Measurements from ENCODE around the gene MPZ. TPM values are rescaled to one million over a fixed set of nuclear protein-coding genes. Genes with fewer than 3 reads are reported as not detected.

MPZ gene
- total RNA-seq, 5 donors from 2014 or later (not counting 1 experiment from before 2014, with no cell fraction given): 3.4 to 7.9 (median 6.1) TPM

- ChIA-PET POLR2A (no interaction called here), CTCF (interaction anchor here (0.6 to 2.6 kb wide), 14 partner anchors 8 to 919 kb away, joined by 3 to 29 read pairs (median 3); partner anchors contain the start of genes TOMM40L (in 2 of the 2), PPOX (in 1 of the 2) and SDHC (in 1 of the 2))
- H3K4me1 Mint-ChIP-seq: peaks cover 0 to 6% (median 0%) of the 10 kb centered on the region in 3 donors
- ATAC-seq (replicated peaks in 1 of 4): no peak
- no peaks in the 10 kb centered on the region for H3K36me3 ChIP-seq (ENCODE audit: control insufficient read depth in 2 of 2, extremely low read depth in 1 of 2, insufficient read depth in 1 of 2, low read length in 1 of 2)
- no peaks in the 10 kb centered on the region for H3K27me3 ChIP-seq (replicated peaks in 1 of 2; ENCODE audit: control insufficient read depth in 2 of 2, extremely low read depth in 1 of 2, insufficient read depth in 2 of 2, low read length in 1 of 2)
- H3K27me3 Mint-ChIP-seq: peaks cover 0 to 3% of the 10 kb centered on the region in 2 donors
- no peak for DNase-seq
- no peak overlapping the region for H3K27ac ChIP-seq (ENCODE audit: low read length)
- no peak overlapping the region for H3K27ac Mint-ChIP-seq
- peaks cover 4% of the 10 kb centered on the region for H3K36me3 Mint-ChIP-seq
- H3K9me3 Mint-ChIP-seq: no peaks in the 10 kb centered on the region
- no peak overlapping the region for H3K4me3 ChIP-seq (ENCODE audit: control insufficient read depth in 1 of 2, extremely low read depth in 1 of 2, low read length in 1 of 2)
- 100% methylated on average over 1 of the region's 1 CpG for WGBS (ENCODE audit: insufficient coverage)
- no peaks in the 10 kb centered on the region for H3K9me3 ChIP-seq
- H3K4me1 ChIP-seq (ENCODE audit: control insufficient read depth in 1 of 2, extremely low read depth in 1 of 2, insufficient read depth in 2 of 2, low read length in 2 of 2): no peaks in the 10 kb centered on the region
- H3K4me3 Mint-ChIP-seq: no peak overlapping the region
These were observed 19.0 kb downstream of the MPZ start for GRCh38 chr1:161290779-161291178.

- Histone ChIP-seq H3K4me3 (ENCODE audit: control insufficient read depth in 1 of 2, extremely low read depth in 1 of 2, low read length in 1 of 2) (no peak overlapping the region), H3K4me1 (ENCODE audit: control insufficient read depth in 1 of 2, extremely low read depth in 1 of 2, insufficient read depth in 2 of 2, low read length in 2 of 2) (no peaks in the 10 kb centered on the region), H3K36me3 (ENCODE audit: control insufficient read depth in 2 of 2, extremely low read depth in 1 of 2, insufficient read depth in 1 of 2, low read length in 1 of 2) (no peaks in the 10 kb centered on the region), H3K9me3 (no peaks in the 10 kb centered on the region), H3K27me3 (replicated peaks in 1 of 2; ENCODE audit: control insufficient read depth in 2 of 2, extremely low read depth in 1 of 2, insufficient read depth in 2 of 2, low read length in 1 of 2) (peaks cover 0 to 3% of the 10 kb centered on the region in 2 experiments), H3K27ac (ENCODE audit: low read length) (no peak overlapping the region)
- peaks cover 4% of the 10 kb centered on the region for H3K36me3 Mint-ChIP-seq
- H3K27me3 Mint-ChIP-seq: peaks cover 0 to 8% of the 10 kb centered on the region in 2 donors
- WGBS (ENCODE audit: insufficient coverage): no CpG with 5 or more reads among the region's 3 CpGs
- POLR2A ChIA-PET: no interaction called here
- no peak for ATAC-seq (replicated peaks in 1 of 4)
- CTCF ChIA-PET: interaction anchor here in 1 of 2 donors (0.6 to 0.7 kb wide), 2 partner anchors 14 to 16 kb away, joined by 3 to 4 read pairs; no protein-coding TSS in a partner anchor
- DNase-seq: no peak
- no peak overlapping the region for H3K4me3 Mint-ChIP-seq
- H3K4me1 Mint-ChIP-seq: peaks cover 0 to 6% (median 0%) of the 10 kb centered on the region in 3 donors
- H3K9me3 Mint-ChIP-seq: no peaks in the 10 kb centered on the region
- no peak overlapping the region for H3K27ac Mint-ChIP-seq
These were observed 22.2 kb downstream of the MPZ start for GRCh38 chr1:161287482-161288054.

DNA sequence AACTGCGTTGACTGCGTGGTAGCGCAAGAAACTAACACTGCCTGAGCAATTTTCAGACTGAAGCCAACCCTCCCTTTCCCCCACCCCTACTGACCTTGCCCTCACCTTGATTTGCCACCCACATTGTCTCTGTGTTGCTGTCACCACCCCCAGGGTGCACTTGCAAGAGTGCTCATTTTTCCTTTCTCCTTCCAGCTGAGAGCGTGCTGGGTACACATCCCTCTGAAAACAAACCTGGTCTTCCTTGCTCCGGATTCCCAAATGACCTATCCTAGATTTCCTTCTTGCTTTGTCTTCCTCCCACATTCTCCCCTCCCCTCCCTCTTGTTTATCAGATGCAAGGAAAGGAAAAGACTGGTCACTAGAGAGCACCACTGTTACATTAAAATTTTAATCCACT, 24.2 kb downstream of the MPZ start:
- DNase-seq: no peak
- Histone ChIP-seq H3K27me3 (replicated peaks in 1 of 2; ENCODE audit: control insufficient read depth in 2 of 2, extremely low read depth in 1 of 2, insufficient read depth in 2 of 2, low read length in 1 of 2) (peaks cover 0 to 3% of the 10 kb centered on the region in 2 experiments), H3K4me1 (ENCODE audit: control insufficient read depth in 1 of 2, extremely low read depth in 1 of 2, insufficient read depth in 2 of 2, low read length in 2 of 2) (no peaks in the 10 kb centered on the region), H3K27ac (ENCODE audit: low read length) (no peak overlapping the region), H3K4me3 (ENCODE audit: control insufficient read depth in 1 of 2, extremely low read depth in 1 of 2, low read length in 1 of 2) (no peak overlapping the region), H3K9me3 (no peaks in the 10 kb centered on the region), H3K36me3 (ENCODE audit: control insufficient read depth in 2 of 2, extremely low read depth in 1 of 2, insufficient read depth in 1 of 2, low read length in 1 of 2) (no peaks in the 10 kb centered on the region)
- Mint-ChIP-seq H3K27ac (no peak overlapping the region), H3K36me3 (no peaks in the 10 kb centered on the region), H3K4me1 (no peaks in the 10 kb centered on the region), H3K9me3 (no peaks in the 10 kb centered on the region), H3K4me3 (no peak overlapping the region), H3K27me3 (peaks cover 0 to 8% of the 10 kb centered on the region in 2 donors)
- CTCF ChIA-PET: interaction anchor here (0.7 to 1.0 kb wide), 2 partner anchors 14 to 36 kb away, joined by 3 to 6 read pairs; no protein-coding TSS in a partner anchor
- ATAC-seq (replicated peaks in 1 of 4): no peak
- POLR2A ChIA-PET: interaction anchor here in 1 of 2 donors (0.6 kb wide), 1 partner anchor 165 kb away, joined by 4 read pairs; no protein-coding TSS in a partner anchor
- WGBS (ENCODE audit: insufficient coverage): 77% methylated on average over 2 of the region's 5 CpGs

DNA sequence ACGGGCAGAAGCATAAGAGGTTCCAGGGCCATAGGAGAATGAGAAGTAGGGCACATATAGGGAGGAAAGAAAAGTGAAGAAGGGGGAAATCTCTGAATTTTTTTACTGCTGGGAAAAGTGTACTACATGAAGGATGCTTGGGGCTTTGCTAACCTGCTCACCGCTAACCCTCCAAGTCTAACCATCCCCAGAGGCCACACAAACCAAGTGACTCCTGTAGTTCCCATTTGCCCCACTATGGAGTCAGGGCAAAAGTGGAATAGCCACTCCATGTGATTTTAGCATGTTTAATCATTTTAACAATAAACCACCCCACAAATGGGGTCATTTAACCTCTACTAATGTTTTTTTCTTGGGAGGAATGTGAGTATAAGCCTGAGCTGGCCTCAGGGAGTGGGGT, 24.7 kb downstream of the MPZ start:
- peaks cover 0 to 8% of the 10 kb centered on the region in 2 donors for H3K27me3 Mint-ChIP-seq
- no peaks in the 10 kb centered on the region for H3K36me3 ChIP-seq (ENCODE audit: control insufficient read depth in 2 of 2, extremely low read depth in 1 of 2, insufficient read depth in 1 of 2, low read length in 1 of 2)
- H3K9me3 Mint-ChIP-seq: no peaks in the 10 kb centered on the region
- ChIA-PET POLR2A (interaction anchor here in 1 of 2 donors (0.6 kb wide), 1 partner anchor 164 kb away, joined by 4 read pairs; no protein-coding TSS in a partner anchor), CTCF (interaction anchor here (0.7 to 1.0 kb wide), 2 partner anchors 14 to 37 kb away, joined by 3 to 6 read pairs; no protein-coding TSS in a partner anchor)
- no CpG with 5 or more reads among the region's 2 CpGs for WGBS (ENCODE audit: insufficient coverage)
- no peaks in the 10 kb centered on the region for H3K36me3 Mint-ChIP-seq
- no peaks in the 10 kb centered on the region for H3K4me1 ChIP-seq (ENCODE audit: control insufficient read depth in 1 of 2, extremely low read depth in 1 of 2, insufficient read depth in 2 of 2, low read length in 2 of 2)
- H3K4me1 Mint-ChIP-seq: no peaks in the 10 kb centered on the region
- no peak overlapping the region for H3K4me3 Mint-ChIP-seq
- DNase-seq (no peak), ATAC-seq (replicated peaks in 1 of 4) (no peak)
- H3K27me3 ChIP-seq (replicated peaks in 1 of 2; ENCODE audit: control insufficient read depth in 2 of 2, extremely low read depth in 1 of 2, insufficient read depth in 2 of 2, low read length in 1 of 2): peaks cover 0 to 3% of the 10 kb centered on the region in 2 experiments
- no peaks in the 10 kb centered on the region for H3K9me3 ChIP-seq
- no peak overlapping the region for H3K4me3 ChIP-seq (ENCODE audit: control insufficient read depth in 1 of 2, extremely low read depth in 1 of 2, low read length in 1 of 2)
- no peak overlapping the region for H3K27ac ChIP-seq (ENCODE audit: low read length)
- no peak overlapping the region for H3K27ac Mint-ChIP-seq

- Mint-ChIP-seq H3K27me3 (peaks cover 0 to 8% of the 10 kb centered on the region in 2 donors), H3K9me3 (no peaks in the 10 kb centered on the region), H3K4me3 (no peak overlapping the region), H3K27ac (no peak overlapping the region), H3K36me3 (peaks cover 2% of the 10 kb centered on the region), H3K4me1 (no peaks in the 10 kb centered on the region)
- Histone ChIP-seq H3K9me3 (no peaks in the 10 kb centered on the region), H3K27me3 (replicated peaks in 1 of 2; ENCODE audit: control insufficient read depth in 2 of 2, extremely low read depth in 1 of 2, insufficient read depth in 2 of 2, low read length in 1 of 2) (peaks cover 0 to 3% of the 10 kb centered on the region in 2 experiments), H3K36me3 (ENCODE audit: control insufficient read depth in 2 of 2, extremely low read depth in 1 of 2, insufficient read depth in 1 of 2, low read length in 1 of 2) (no peaks in the 10 kb centered on the region), H3K4me1 (ENCODE audit: control insufficient read depth in 1 of 2, extremely low read depth in 1 of 2, insufficient read depth in 2 of 2, low read length in 2 of 2) (no peaks in the 10 kb centered on the region), H3K27ac (ENCODE audit: low read length) (no peak overlapping the region), H3K4me3 (ENCODE audit: control insufficient read depth in 1 of 2, extremely low read depth in 1 of 2, low read length in 1 of 2) (no peak overlapping the region)
- no peak for ATAC-seq (replicated peaks in 1 of 4)
- ChIA-PET POLR2A (no interaction called here), CTCF (interaction anchor here in 1 of 2 donors (0.6 to 0.9 kb wide), 2 partner anchors 25 to 58 kb away, joined by 4 to 7 read pairs; no protein-coding TSS in a partner anchor)
- no CpG with 5 or more reads among the region's 1 CpG for WGBS (ENCODE audit: insufficient coverage)
- DNase-seq: no peak
These were observed 26.8 kb downstream of the MPZ start for GRCh38 chr1:161282991-161283390.

DNA sequence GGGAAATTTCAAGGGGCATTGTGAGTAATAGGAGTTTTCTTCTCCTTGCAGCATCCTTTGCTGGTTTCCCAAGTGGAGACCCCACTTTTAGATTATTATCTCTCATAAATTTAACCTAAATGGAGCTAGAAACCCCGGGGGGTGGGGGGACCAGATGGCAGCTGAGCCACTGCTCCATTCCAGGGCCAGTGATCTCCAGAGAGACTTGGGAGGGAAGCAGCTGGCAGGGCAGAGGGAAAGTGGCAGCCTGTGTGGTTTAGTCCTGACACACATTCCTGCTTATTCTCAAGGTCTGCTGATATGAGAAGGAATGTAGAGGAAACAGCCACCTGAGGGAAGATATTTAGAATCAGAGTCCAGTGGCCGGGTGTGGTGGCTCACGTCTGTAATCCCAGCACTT, 34.9 kb downstream of the MPZ start:
- no peak overlapping the region for H3K4me3 ChIP-seq (ENCODE audit: control insufficient read depth in 1 of 2, extremely low read depth in 1 of 2, low read length in 1 of 2)
- H3K9me3 ChIP-seq: no peaks in the 10 kb centered on the region
- no peak overlapping the region for H3K27ac ChIP-seq (ENCODE audit: low read length)
- no peaks in the 10 kb centered on the region for H3K4me1 ChIP-seq (ENCODE audit: control insufficient read depth in 1 of 2, extremely low read depth in 1 of 2, insufficient read depth in 2 of 2, low read length in 2 of 2)
- Mint-ChIP-seq H3K9me3 (no peaks in the 10 kb centered on the region), H3K27me3 (peaks cover 14 to 18% of the 10 kb centered on the region in 2 donors), H3K36me3 (peaks cover 2% of the 10 kb centered on the region), H3K4me1 (no peaks in the 10 kb centered on the region), H3K27ac (no peak overlapping the region), H3K4me3 (no peak overlapping the region)
- ATAC-seq (replicated peaks in 1 of 4) (no peak), DNase-seq (no peak)
- no peaks in the 10 kb centered on the region for H3K36me3 ChIP-seq (ENCODE audit: control insufficient read depth in 2 of 2, extremely low read depth in 1 of 2, insufficient read depth in 1 of 2, low read length in 1 of 2)
- POLR2A ChIA-PET: no interaction called here
- CTCF ChIA-PET: no interaction called here
- H3K27me3 ChIP-seq (replicated peaks in 1 of 2; ENCODE audit: control insufficient read depth in 2 of 2, extremely low read depth in 1 of 2, insufficient read depth in 2 of 2, low read length in 1 of 2): peaks cover 4% of the 10 kb centered on the region in 2 experiments
- 33% methylated on average over 1 of the region's 3 CpGs for WGBS (ENCODE audit: insufficient coverage)

Measured in T-cell (primary cell).